Amygdala (tissue), 56 donors: ENCODE data around the gene RBM15.

Source experiments
- DNase-seq, 56 donors: peaks; one replicate each; lab custom pipeline; 2025; lab: John Stamatoyannopoulos, UW

RBM15 gene

DNA sequence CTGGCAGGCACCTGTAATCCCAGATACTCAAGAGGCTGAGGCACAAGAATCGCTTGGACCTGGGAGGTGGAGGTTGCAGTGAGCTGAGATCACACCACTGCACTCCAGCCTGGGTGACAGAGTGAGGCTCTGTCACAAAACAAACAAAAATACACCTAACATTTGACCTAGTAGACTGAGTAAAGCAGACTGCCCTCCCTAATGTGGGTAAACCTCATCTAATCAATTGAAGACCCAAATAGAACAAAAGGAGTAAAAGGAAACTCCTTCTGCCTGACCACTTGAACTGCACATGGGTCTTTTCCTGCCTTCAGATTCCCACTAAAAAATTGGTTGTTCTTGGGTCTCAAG is 19.0 kb upstream of the RBM15 start:
- no peak for DNase-seq

DNA sequence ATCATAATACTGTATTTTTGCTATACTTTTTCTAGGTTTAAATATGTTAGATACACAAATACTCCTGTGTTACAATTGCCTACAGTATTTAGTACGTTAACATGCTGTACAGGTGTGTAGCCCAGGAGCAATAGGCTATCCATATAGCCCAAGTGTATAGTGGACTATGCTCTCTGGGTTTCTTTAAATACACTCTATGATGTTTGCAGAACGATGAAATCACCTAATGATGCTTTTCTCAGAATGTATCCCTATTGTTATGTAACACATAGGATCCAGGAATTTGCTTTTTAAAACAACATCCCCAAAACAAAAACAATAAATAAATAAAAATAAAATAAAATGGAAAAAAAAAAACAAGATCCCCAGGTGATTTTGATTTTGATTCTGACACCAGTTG is 18.1 kb upstream of the RBM15 start:
- DNase-seq: no peak

DNA sequence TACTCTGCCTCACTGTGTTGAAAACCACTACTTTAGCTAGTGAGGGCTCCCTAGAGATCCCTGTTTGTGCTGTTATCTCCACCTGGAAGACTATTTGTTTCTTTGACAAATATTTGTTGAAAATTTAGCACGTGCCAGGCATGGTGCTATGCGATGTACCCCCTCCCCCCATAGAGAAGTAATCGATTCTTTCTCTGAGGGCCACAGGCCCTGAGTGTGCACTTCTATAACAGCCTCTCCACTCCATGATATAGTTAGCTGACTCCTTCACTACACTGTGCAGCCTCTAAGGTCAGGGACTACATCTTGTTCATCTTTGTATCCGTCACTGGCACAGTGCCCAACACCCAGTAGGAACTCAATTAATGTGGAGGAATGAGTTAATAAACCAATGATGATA is 17.3 kb upstream of the RBM15 start:
- no peak for DNase-seq

DNA sequence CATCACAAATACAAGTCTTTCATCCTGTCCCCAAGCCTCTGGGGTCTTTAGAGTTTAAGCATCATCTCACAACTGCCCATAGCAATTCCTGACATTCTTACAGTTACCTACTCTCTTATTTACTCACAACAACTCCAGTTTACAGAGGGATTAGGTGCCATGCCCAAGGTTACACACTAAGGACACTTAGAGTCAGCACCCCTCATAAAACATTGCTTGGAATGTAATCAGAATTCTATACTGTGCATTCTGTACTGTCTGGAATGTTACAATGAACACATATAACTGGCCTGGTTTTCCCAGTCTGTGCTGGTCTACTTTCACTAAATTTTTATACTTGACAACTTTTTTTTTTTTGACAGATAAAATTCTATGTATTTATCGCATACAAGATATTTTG is 14.5 kb upstream of the RBM15 start:
- DNase-seq: no peak

DNA sequence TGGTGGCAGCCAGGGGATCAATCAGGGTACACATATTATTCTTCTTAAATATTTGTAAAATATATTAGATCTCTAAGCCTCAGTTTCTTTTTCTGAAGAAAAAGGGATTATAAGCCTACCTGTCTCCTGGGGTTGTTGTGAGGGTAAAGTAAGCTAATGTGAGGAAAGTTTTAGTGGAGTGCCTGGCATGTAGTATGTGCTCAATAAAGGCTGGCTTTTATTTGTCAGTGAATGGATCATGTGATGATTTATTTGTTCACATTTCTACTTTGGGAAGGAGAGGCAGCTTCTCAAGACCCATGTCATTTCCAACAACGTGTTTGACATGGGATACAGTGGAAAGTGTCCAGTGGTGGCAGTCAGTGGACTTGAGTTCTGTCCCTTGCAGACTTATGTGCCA is 12.4 kb upstream of the RBM15 start:
- no peak for DNase-seq

DNA sequence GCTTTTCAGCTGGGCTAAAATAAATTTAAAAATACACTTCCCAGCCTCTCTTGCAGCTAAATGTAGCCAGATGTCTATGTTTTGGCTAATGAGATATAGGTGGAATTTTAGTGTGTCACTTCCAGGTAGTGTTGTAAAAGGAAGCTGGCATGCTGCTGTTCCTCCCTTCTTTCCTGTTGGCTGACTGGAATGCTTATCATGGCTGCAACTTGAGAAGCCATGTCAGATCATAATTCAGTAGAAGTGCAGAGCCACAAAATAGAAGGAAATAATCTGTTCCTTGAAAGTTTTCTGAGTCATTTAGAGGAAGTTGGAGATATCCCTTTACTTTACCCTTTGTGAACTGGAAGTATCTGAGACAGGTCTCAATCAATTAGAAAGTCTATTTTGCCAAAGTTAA is 10.9 kb upstream of the RBM15 start:
- DNase-seq: no peak

DNA sequence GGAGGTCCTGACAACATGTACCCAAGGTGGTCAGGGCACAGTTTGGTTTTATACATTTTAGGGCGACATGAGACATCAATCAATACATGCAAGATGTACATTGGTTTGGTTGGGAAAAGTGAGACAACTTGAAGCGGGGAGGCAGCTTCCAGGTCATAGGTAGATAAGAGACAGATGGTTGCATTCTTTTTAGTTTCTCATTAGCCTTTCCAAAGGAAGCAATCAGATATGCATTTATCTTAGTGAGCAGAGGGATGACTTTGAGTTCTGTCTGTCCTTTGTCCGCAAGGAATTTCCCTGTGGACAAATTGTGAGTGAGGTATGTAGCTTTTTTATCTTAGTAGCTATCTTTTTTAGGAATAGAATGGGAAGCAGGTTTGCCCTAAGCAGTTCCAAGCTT is 10.5 kb upstream of the RBM15 start:
- no peak for DNase-seq

DNA sequence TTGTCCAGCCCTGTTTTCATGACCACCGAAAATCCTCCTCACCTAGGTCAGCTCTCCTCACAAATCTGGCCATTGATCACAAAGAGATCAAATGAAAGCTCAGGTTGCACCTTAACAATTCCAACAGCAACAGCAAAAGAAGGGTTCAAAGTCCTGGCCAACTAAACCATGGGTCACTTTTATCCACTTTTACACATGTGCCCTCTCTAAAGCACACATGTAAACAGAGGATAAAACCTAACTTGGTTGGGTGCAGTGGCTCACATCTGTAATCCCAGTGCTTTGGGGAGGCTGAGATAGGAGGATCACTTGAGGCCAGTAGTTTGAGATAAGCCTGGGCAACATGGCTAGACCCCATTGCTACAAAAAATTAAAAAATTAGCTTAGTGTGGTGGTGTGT is 3.9 kb upstream of the RBM15 start:
- no peak for DNase-seq

DNA sequence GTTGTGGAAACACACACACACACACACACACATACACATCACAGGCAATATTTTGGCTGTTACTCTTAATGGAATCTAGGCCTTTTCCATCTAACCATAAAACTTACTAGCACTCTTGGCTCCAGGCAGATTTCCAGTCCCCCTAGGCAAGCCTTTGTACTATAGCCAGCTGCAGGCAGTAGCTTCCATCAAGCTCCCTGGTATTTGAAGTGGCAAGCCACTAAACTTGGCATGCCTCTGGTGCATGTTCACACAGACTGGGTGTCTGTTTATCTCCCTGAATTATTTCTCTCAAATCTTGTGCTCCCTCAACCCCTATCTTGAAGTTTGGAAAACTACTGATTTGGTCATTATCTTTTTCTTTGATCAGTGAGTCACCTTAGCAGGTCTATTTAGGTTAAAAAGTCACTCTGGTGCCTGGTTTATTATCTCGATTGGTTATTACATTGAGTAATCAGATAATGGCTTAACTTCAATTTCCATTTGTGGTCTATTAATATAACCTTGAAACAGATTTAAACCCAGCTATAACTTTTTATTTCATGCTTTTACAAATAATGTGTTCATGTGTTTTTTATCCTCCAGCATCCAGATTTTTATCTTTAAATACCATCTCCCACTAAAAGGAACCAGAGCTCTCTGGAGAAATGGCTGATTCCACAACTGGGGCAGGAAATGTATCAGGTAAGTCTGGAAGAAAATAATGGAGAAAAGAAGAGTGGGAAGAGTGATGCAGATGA is 2.7 kb upstream of the RBM15 start:
- no peak for DNase-seq

DNA sequence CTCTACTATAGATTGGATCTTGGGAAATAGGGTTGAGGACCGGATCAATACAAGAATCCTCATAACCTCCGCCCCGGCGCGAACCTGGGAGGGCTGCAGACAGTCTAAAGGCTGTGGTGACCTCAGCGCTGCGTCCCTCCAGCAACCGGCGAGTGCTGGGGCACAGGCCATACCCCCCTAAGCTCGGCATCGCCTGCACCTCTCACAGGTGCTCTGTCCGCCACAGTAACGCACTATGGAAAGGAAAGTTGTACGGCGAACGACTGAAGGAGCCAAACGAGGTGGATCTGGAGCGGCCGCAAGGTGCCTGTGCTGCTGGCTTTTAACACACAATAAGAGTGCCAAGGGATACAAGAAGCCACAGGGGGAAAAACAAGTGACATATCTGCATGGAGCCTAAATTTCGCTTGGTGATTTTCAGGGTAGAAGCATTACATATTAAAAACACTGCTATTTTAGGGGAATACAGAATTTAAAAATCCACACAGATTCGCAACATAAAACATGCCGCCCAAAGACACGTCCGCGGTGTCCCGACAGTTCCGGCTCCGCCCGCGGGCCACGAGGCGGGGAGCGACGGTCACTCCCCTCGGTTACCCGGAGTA is 1.4 kb upstream of the RBM15 start:
- peak in 14 of 56 donors; percentile 6 to 57 (median 32) for DNase-seq

DNA sequence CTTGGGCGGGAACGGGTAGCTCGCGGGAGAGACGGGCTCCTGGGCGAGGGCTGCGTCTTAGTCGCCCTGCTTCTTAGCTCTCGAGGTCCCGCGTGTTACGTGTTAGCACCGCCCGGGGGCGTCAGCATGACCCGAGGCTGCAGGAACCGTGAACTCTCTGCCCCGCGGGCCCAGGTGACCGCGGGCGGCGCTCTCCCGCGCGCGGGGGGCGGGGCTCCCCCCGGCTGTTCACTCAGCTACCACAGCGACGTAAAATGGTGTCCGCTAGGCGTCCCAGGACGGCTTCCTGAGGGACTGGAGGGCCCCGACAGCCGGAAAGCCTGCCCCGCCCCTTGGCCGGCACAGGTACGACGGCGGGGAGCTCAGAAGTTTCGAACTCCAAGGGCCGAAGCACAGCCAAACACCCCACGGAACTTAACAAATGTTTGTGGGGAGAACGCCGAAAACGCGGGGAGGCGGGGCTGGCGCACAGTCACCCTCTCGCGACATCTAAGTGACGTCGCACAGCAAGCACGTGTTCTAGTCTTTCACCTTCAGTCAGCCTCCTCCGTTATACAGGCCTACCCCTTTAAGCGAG is 780 bp upstream of the RBM15 start:
- DNase-seq: peak in 48 of 56 donors; percentile 78 to 100 (median 98)

DNA sequence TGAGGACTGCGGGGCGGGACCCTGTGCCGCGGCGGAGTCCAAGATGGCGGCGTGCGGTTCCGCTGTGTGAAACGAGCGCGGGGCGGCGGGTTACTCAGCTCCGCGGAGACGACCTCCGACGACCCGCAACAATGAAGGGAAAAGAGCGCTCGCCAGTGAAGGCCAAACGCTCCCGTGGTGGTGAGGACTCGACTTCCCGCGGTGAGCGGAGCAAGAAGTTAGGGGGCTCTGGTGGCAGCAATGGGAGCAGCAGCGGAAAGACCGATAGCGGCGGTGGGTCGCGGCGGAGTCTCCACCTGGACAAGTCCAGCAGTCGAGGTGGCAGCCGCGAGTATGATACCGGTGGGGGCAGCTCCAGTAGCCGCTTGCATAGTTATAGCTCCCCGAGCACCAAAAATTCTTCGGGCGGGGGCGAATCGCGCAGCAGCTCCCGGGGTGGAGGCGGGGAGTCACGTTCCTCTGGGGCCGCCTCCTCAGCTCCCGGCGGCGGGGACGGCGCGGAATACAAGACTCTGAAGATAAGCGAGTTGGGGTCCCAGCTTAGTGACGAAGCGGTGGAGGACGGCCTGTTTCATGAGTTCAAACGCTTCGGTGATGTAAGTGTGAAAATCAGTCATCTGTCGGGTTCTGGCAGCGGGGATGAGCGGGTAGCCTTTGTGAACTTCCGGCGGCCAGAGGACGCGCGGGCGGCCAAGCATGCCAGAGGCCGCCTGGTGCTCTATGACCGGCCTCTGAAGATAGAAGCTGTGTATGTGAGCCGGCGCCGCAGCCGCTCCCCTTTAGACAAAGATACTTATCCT is 430 bp downstream of the RBM15 start:
- DNase-seq: peak in 21 of 56 donors; percentile 30 to 81 (median 60)

DNA sequence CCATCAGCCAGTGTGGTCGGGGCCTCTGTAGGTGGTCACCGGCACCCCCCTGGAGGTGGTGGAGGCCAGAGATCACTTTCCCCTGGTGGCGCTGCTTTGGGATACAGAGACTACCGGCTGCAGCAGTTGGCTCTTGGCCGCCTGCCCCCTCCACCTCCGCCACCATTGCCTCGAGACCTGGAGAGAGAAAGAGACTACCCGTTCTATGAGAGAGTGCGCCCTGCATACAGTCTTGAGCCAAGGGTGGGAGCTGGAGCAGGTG is 961 bp downstream of the RBM15 start:
- no peak for DNase-seq

DNA sequence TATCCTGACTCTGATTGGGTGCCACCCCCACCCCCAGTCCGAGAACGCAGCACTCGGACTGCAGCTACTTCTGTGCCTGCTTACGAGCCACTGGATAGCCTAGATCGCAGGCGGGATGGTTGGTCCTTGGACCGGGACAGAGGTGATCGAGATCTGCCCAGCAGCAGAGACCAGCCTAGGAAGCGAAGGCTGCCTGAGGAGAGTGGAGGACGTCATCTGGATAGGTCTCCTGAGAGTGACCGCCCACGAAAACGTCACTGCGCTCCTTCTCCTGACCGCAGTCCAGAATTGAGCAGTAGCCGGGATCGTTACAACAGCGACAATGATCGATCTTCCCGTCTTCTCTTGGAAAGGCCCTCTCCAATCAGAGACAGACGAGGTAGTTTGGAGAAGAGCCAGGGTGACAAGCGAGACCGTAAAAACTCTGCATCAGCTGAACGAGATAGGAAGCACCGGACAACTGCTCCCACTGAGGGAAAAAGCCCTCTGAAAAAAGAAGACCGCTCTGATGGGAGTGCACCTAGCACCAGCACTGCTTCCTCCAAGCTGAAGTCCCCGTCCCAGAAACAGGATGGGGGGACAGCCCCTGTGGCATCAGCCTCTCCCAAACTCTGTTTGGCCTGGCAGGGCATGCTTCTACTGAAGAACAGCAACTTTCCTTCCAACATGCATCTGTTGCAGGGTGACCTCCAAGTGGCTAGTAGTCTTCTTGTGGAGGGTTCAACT is 2.1 kb downstream of the RBM15 start:
- DNase-seq: no peak

DNA sequence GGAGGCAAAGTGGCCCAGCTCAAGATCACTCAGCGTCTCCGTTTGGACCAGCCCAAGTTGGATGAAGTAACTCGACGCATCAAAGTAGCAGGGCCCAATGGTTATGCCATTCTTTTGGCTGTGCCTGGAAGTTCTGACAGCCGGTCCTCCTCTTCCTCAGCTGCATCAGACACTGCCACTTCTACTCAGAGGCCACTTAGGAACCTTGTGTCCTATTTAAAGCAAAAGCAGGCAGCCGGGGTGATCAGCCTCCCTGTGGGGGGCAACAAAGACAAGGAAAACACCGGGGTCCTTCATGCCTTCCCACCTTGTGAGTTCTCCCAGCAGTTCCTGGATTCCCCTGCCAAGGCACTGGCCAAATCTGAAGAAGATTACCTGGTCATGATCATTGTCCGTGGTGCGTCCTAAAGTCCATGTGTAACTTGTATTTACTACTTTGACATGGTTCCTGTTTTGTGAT is 2.7 kb downstream of the RBM15 start:
- no peak for DNase-seq

DNA sequence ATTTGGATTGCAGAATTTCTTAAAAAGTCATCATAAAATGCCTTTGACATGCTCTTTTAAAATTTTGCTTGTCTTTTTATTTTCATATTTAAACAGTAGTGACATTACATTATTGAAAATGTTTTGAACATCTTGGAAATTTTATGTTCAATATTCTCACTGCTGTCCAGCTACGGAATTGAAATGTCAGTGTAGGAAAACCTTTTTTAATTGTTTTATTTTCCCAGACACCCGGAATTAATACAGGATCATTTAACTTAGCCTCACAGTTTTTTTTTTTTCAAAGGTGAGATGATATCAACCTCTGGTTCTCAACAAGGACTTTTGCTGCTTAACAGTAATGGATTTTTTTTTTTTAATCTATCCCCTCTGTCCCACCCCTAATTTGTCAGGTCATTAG is 4.1 kb downstream of the RBM15 start:
- no peak for DNase-seq

DNA sequence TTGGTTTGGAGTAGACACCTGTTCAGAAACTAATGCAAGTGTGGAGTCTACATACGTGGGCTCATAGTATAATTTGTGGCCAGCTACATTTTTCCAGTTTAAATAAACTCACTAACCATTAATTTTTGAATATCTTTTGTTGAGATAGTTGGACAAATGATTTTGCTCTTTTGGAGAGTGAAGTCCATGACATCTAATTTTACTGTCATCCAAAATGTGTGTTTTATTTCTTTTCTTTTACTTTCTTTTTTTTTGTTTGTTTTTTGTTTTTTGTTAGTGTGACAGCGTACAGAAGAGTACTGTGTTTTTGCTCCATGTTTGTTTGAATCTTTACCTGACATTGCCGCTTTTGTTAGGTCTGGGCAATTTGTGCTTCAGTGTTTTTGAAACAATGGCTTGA is 5.0 kb downstream of the RBM15 start:
- DNase-seq: no peak

DNA sequence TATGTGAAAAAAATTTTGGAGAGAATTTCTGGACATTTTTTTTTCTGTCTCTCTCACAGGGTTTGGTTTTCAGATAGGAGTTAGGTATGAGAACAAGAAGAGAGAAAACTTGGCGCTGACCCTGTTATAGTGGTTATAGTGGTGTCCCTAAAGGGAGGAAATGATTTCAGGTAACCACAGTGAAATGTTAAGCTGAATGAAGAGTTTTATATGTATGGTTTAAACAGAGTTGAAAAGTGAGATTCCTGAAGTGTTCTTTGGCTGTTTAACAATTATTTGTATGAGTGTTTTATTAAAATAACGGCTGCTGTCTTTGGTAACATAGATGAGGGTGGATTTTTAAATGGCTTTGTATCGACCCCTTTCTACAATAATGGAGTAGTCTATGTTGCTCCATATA is 6.3 kb downstream of the RBM15 start:
- no peak for DNase-seq

DNA sequence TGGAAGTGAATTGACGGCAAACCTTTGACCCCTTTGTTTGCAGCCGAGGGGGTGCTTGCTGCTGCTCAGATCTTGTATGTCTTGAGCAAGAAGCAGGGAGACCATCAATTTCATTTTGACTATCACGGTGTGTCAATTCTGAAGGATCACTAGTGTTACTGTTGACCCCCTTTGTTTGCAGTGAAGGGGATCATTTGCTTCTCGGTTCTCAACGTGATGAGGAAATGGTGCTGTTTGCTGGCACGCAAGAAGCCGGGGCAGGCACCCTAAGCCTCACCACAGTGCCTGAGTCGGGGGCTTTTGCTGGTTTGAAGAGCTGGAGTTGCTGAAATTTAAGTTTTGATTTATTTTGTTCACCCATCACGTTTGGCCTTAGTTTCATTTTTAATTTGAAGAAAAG is 7.5 kb downstream of the RBM15 start:
- no peak for DNase-seq

DNA sequence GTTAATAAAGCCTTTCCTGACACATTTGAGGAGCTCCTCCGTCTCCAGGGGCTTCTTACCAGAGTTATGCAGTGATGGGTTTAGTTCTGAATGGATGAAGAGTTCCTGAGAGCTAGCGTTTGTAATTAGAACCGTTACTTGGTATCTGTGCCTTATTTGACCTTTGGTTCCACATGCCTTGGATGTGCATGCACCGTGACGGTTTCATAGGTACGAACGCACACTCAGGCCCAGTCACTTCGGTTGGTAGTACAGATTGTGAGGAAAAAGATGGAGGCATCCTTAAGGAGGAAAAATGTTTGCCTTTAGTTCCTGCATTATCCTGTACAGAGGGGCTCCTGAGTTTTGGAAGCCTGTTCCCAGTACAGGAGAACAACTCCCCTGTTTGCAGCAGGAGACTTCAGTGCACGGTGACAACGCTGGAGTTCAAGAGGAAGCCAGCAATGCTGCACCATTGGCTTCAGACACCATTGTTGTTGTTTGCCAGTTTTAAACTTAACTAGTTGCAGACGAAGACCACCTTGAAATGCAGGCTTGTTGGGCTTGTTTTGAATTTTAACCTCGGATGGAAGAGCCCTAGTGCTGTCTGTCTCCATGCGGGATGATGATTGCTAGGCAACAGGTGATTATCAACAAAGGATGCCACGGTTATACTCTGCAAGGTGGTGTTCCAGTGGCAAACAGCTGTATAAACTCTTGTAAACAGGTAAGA is 8.2 kb downstream of the RBM15 start:
- DNase-seq: no peak
